ENCODE measurements around the gene SNAPC1. TPM values are rescaled to one million over a fixed set of nuclear protein-coding genes. Genes with fewer than 3 reads are reported as not detected.
A peak's percentile ranks its signal among the peaks of the same experiment; 100 is the strongest.

SNAPC1 gene
- total RNA-seq, 1 donor from 2014 or later: 9.2 TPM

DNA sequence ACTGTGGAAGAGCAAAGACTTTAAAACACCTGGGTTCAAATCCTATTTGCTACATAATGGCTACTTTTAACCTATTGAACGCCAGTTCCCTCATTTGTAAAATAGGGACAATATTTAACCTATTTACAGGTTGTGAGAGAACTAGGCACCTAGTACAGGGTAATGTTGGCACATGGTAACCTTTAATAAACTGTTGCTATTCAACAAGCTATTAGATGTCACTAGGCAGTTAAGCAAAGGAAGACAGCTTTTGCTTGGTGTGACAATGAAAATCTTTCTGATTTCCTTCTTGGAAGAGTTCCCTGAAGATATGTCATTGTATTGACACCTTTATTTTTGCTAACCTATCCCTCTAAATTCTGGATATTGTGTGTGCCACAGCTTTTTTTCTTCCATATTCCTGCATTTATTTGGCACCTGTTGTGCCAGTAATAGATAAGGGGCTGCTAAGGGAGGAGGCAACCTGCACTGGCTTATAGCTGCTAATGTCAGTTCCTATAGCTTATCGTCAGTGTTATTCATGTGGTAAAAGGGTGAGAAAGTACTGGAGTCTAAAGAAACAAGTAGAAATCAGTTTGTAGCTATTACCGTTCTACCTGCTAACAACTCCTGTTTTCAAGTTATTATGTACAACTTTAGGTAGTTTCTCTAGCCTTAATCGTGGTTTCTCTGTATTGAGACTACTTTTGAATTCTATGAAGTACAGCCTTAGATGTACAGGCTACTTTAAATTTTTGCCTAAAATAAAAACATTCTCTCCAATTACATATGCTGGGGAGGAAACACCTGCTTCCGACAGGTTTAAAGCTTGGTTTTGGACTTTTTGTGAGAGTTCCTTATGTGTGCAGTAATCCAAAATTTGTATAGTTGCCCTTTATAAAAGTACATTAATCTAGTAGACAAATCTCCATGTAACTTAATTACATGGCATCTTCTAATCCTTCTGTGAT is 42.6 kb upstream of the SNAPC1 start:
- peak overlapping the region; percentile 30 for H3K27ac ChIP-seq (replicated peaks)
- peaks cover 32% of the 10 kb centered on the region for H3K36me3 ChIP-seq
- H3K4me3 ChIP-seq: no peak overlapping the region
- intact Hi-C loops (cut with micrococcal nuclease): no loop called here
- peaks cover 66% of the 10 kb centered on the region for H3K4me1 ChIP-seq
- TF ChIP-seq, protein P1, sequence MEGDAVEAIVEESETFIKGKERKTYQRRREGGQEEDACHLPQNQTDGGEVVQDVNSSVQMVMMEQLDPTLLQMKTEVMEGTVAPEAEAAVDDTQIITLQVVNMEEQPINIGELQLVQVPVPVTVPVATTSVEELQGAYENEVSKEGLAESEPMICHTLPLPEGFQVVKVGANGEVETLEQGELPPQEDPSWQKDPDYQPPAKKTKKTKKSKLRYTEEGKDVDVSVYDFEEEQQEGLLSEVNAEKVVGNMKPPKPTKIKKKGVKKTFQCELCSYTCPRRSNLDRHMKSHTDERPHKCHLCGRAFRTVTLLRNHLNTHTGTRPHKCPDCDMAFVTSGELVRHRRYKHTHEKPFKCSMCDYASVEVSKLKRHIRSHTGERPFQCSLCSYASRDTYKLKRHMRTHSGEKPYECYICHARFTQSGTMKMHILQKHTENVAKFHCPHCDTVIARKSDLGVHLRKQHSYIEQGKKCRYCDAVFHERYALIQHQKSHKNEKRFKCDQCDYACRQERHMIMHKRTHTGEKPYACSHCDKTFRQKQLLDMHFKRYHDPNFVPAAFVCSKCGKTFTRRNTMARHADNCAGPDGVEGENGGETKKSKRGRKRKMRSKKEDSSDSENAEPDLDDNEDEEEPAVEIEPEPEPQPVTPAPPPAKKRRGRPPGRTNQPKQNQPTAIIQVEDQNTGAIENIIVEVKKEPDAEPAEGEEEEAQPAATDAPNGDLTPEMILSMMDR (IDR thresholded peaks at IDR 0.05; ENCODE audit: borderline replicate concordance): no peak
- no peak for DNase-seq
- no peaks in the 10 kb centered on the region for H3K9me3 ChIP-seq (replicated peaks)
- H3K27me3 ChIP-seq (ENCODE audit: low read depth): no peaks in the 10 kb centered on the region

DNA sequence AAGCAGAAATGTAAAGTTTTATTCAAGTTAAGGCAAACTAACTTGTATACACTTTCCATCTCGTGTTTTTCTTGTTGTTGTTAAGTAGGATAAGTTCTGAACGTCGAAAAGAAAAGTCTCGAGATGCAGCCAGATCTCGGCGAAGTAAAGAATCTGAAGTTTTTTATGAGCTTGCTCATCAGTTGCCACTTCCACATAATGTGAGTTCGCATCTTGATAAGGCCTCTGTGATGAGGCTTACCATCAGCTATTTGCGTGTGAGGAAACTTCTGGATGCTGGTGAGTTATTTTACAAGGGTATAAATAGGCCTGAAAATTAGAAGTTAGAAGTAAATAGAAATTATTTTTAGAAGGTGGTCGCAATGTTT is 41.9 kb upstream of the SNAPC1 start:
- H3K4me1 ChIP-seq: peaks cover 61% of the 10 kb centered on the region
- H3K27me3 ChIP-seq (ENCODE audit: low read depth): no peaks in the 10 kb centered on the region
- no peak for DNase-seq
- intact Hi-C loops (cut with micrococcal nuclease): no loop called here
- no peaks in the 10 kb centered on the region for H3K9me3 ChIP-seq (replicated peaks)
- peaks cover 37% of the 10 kb centered on the region for H3K36me3 ChIP-seq
- no peak overlapping the region for H3K4me3 ChIP-seq
- peak overlapping the region; percentile 30 for H3K27ac ChIP-seq (replicated peaks)
- TF ChIP-seq, protein P1 (IDR thresholded peaks at IDR 0.05; ENCODE audit: borderline replicate concordance): no peak

DNA sequence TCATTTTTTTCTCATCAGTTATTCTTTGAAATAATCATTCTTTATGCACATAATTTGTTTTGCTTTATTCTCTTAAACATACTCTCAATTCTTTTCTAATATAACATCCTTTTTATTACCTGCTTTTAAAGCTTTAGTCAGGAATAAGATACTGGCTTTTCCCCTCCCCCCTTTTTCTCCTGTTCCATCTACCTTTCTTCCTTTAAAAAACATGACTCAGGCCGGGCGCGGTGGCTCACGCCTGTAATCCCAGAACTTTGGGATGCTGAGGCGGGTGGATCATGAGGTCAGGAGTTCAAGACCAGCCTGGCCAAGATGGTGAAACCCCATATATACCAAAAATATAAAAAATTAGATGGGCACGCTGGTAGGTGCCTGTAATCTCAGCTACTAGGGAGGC is 41.5 kb upstream of the SNAPC1 start:
- Histone ChIP-seq H3K9me3 (replicated peaks) (no peaks in the 10 kb centered on the region), H3K27me3 (ENCODE audit: low read depth) (no peaks in the 10 kb centered on the region), H3K27ac (replicated peaks) (no peak overlapping the region), H3K4me3 (no peak overlapping the region), H3K36me3 (peaks cover 37% of the 10 kb centered on the region), H3K4me1 (peaks cover 56% of the 10 kb centered on the region)
- no peak for DNase-seq
- intact Hi-C loops (cut with micrococcal nuclease): no loop called here
- TF ChIP-seq, protein P1 (IDR thresholded peaks at IDR 0.05; ENCODE audit: borderline replicate concordance): no peak

DNA sequence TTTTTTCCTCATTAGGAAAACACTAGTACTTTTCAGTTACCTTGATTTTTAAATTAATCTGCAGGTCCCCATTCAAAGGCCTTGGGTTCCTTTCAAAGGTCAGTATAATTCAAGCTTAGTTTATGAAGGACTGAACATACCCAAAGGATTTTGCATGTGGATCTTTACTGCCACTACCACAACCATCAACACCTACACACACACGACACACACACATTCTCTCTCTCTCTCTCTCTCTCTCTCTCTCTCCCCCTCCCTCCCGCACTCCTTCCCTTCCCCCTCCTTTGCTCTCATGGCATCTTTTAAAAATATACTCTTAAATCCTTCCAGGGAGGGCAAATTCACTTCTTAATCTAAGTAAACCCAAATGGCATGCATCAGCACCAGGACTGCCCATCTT is 38.1 kb upstream of the SNAPC1 start:
- Histone ChIP-seq H3K4me3 (no peak overlapping the region), H3K4me1 (peaks cover 44% of the 10 kb centered on the region), H3K9me3 (replicated peaks) (no peaks in the 10 kb centered on the region), H3K27me3 (ENCODE audit: low read depth) (no peaks in the 10 kb centered on the region), H3K36me3 (peaks cover 64% of the 10 kb centered on the region), H3K27ac (replicated peaks) (no peak overlapping the region)
- no peak for DNase-seq
- TF ChIP-seq, protein P1 (IDR thresholded peaks at IDR 0.05; ENCODE audit: borderline replicate concordance): no peak
- intact Hi-C loops (cut with micrococcal nuclease): no loop called here

DNA sequence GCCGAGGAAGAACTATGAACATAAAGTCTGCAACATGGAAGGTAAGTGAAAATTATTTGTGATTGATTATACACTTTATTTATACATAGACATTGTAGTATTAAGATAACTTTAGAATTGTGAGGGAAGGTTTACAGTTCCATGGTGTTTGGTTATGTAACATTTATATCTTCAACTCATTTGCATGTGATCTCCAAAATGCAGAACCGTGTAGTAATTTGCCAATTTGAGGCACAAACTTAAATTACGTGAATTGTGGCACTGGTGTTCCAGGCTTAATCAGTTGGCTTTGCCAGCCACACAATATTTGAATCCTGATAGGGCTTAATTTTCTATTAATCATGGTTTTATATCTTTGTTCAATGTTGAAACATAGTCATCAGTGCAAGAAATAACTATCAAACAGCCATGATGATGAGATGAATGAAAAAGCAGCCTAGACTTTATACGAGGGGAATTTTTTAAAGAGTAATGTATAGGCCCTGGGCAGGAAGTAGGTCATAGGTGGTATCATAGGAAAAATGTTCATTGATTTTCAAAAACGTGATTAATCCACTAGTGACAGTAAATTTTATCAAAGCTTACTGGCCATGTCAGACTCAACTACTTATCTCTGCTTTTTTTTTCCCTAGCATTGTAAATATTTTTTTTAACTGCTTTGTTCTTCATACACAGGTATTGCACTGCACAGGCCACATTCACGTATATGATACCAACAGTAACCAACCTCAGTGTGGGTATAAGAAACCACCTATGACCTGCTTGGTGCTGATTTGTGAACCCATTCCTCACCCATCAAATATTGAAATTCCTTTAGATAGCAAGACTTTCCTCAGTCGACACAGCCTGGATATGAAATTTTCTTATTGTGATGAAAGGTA is 35.2 kb upstream of the SNAPC1 start:
- no peak for DNase-seq
- TF ChIP-seq, protein P1 (IDR thresholded peaks at IDR 0.05; ENCODE audit: borderline replicate concordance): no peak
- Histone ChIP-seq H3K27ac (replicated peaks) (no peak overlapping the region), H3K27me3 (ENCODE audit: low read depth) (no peaks in the 10 kb centered on the region), H3K9me3 (replicated peaks) (no peaks in the 10 kb centered on the region), H3K36me3 (peaks cover 49% of the 10 kb centered on the region), H3K4me1 (peaks cover 42% of the 10 kb centered on the region), H3K4me3 (no peak overlapping the region)
- intact Hi-C loops (cut with micrococcal nuclease): no loop called here
